ENCODE data around the gene PRKN.

Gene PRKN

DNA sequence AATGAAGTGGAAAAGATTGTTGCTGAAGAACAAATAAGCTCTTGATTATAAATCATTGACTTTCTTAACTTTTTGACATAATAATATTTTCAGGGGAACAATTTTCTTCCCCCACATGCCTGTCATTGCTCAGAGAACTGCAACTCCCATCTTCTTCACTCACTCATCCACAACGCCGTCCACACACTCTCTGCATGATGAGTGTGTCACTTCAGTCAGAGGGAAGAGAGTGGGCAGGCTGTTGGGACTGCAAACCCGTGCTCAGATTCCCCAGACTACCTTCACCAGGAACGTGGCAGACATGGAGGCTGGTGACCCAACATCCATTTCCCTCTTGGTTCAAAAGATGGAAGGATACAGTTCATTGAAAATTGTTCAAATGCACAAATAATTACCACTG, 650.8 kb downstream of the PRKN start:
- no peak overlapping the region for H2BK12ac ChIP-seq (ENCODE audit: low read length in 2 of 2)
- no peak overlapping the region for H2BK15ac ChIP-seq (ENCODE audit: low read depth, poor library complexity, severe bottlenecking)
- no peaks in the 10 kb centered on the region for H3K4me1 ChIP-seq (ENCODE audit: control insufficient read depth, insufficient read depth, low read depth, low read length)
- H3K14ac ChIP-seq (ENCODE audit: low read length in 2 of 2), result no peak overlapping the region
- no peak overlapping the region for H3K27ac ChIP-seq (ENCODE audit: low read length, poor library complexity, severe bottlenecking)
- H2AK5ac ChIP-seq (ENCODE audit: low read length, severe bottlenecking), result no peak overlapping the region
- H3K9me3 ChIP-seq (ENCODE audit: control insufficient read depth, low read length), result peaks cover 14% of the 10 kb centered on the region
- H2BK5ac ChIP-seq (ENCODE audit: low read depth, low read length, poor library complexity, severe bottlenecking), result no peak overlapping the region
- no peak overlapping the region for H3K4me2 ChIP-seq (ENCODE audit: low read length, poor library complexity, severe bottlenecking)
- no peak overlapping the region for H3K9ac ChIP-seq (ENCODE audit: low read length)
- H2AFZ ChIP-seq (ENCODE audit: low read depth, low read length), result no peak overlapping the region
- no peaks in the 10 kb centered on the region for H3K36me3 ChIP-seq (ENCODE audit: control insufficient read depth in 1 of 2, insufficient read depth in 2 of 2, low read depth in 1 of 2, low read length in 2 of 2)
- H3K4ac ChIP-seq (ENCODE audit: low read depth in 1 of 2, low read length in 2 of 2), result no peak overlapping the region
- no peak overlapping the region for H3K18ac ChIP-seq (ENCODE audit: low read depth in 1 of 2, low read length in 2 of 2)
- no peaks in the 10 kb centered on the region for H3K79me1 ChIP-seq (replicated peaks; ENCODE audit: low read length, poor library complexity, severe bottlenecking)
- no peaks in the 10 kb centered on the region for H3K27me3 ChIP-seq (ENCODE audit: control insufficient read depth in 1 of 2, insufficient read depth in 1 of 2, low read length in 2 of 2)
- H3K23ac ChIP-seq (ENCODE audit: low read length in 2 of 2), result no peak overlapping the region
- 80% methylated on average over 1 of the region's 4 CpGs for WGBS
- H2BK120ac ChIP-seq (ENCODE audit: low read depth, low read length), result no peak overlapping the region
- no peak overlapping the region for H4K8ac ChIP-seq (ENCODE audit: low read length)
- no peak overlapping the region for H4K91ac ChIP-seq (ENCODE audit: low read length)
- no peak for DNase-seq
- no peak overlapping the region for H3K4me3 ChIP-seq (ENCODE audit: insufficient read depth in 1 of 2, low read depth in 1 of 2, low read length in 2 of 2)

- H2BK120ac ChIP-seq (ENCODE audit: low read depth, low read length), result no peak overlapping the region
- H3K4ac ChIP-seq (ENCODE audit: low read depth in 1 of 2, low read length in 2 of 2), result no peak overlapping the region
Observed at GRCh38 chr6:162074641-162075275, 652.8 kb downstream of the PRKN start.

DNA sequence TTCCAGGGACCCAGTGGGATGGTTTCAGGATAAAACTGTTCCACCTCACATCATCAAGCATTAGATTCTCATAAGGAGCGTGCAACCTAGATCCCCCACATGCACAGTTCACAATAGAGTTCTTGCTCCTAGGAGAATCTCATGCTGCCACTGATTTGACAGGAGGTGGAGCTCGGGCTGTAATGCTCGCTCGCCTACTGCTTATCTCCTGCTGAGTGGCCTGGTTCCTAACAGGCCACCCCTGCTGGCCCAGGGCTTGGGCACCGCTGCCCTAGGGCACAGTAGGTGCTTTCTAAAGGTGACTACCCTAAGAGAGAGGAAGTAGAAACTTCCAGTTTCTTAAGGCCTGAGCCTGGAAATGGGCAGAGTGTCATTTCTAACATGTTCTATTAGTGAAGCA, 656.9 kb downstream of the PRKN start:
- H2BK12ac ChIP-seq (ENCODE audit: low read length in 2 of 2), result no peak overlapping the region
- H2AK5ac ChIP-seq (ENCODE audit: low read length, severe bottlenecking), result no peak overlapping the region
- no peak overlapping the region for H3K18ac ChIP-seq (ENCODE audit: low read depth in 1 of 2, low read length in 2 of 2)
- no peak overlapping the region for H3K4me3 ChIP-seq (ENCODE audit: insufficient read depth in 1 of 2, low read depth in 1 of 2, low read length in 2 of 2)
- no peak overlapping the region for H3K27ac ChIP-seq (ENCODE audit: low read length, poor library complexity, severe bottlenecking)
- no peaks in the 10 kb centered on the region for H3K4me1 ChIP-seq (ENCODE audit: control insufficient read depth, insufficient read depth, low read depth, low read length)
- no peak overlapping the region for H2BK5ac ChIP-seq (ENCODE audit: low read depth, low read length, poor library complexity, severe bottlenecking)
- H2AFZ ChIP-seq (ENCODE audit: low read depth, low read length), result no peak overlapping the region
- no peak overlapping the region for H3K4me2 ChIP-seq (ENCODE audit: low read length, poor library complexity, severe bottlenecking)
- H3K23ac ChIP-seq (ENCODE audit: low read length in 2 of 2), result no peak overlapping the region
- no peak overlapping the region for H3K14ac ChIP-seq (ENCODE audit: low read length in 2 of 2)
- no peak overlapping the region for H2BK15ac ChIP-seq (ENCODE audit: low read depth, poor library complexity, severe bottlenecking)
- peaks cover 3% of the 10 kb centered on the region for H3K9me3 ChIP-seq (ENCODE audit: control insufficient read depth, low read length)
- no peaks in the 10 kb centered on the region for H3K27me3 ChIP-seq (ENCODE audit: control insufficient read depth in 1 of 2, insufficient read depth in 1 of 2, low read length in 2 of 2)
- no peak overlapping the region for H3K4ac ChIP-seq (ENCODE audit: low read depth in 1 of 2, low read length in 2 of 2)
- no peaks in the 10 kb centered on the region for H3K36me3 ChIP-seq (ENCODE audit: control insufficient read depth in 1 of 2, insufficient read depth in 2 of 2, low read depth in 1 of 2, low read length in 2 of 2)
- WGBS, result 84% methylated on average over 5 of the region's 5 CpGs
- no peak overlapping the region for H2BK120ac ChIP-seq (ENCODE audit: low read depth, low read length)
- DNase-seq, result no peak
- H4K8ac ChIP-seq (ENCODE audit: low read length), result no peak overlapping the region
- H3K79me1 ChIP-seq (replicated peaks; ENCODE audit: low read length, poor library complexity, severe bottlenecking), result no peaks in the 10 kb centered on the region
- no peak overlapping the region for H3K9ac ChIP-seq (ENCODE audit: low read length)
- H4K91ac ChIP-seq (ENCODE audit: low read length), result no peak overlapping the region

More at GRCh38 chr6:162074641-162075275, 652.8 kb downstream of the PRKN start:
- WGBS, result 95% methylated on average over 10 of the region's 10 CpGs
- Histone ChIP-seq H3K36me3 (ENCODE audit: control insufficient read depth in 1 of 2, insufficient read depth in 2 of 2, low read depth in 1 of 2, low read length in 2 of 2) (no peaks in the 10 kb centered on the region), H3K9me3 (ENCODE audit: control insufficient read depth, low read length) (peaks cover 5% of the 10 kb centered on the region), H2AFZ (ENCODE audit: low read depth, low read length) (no peak overlapping the region), H3K18ac (ENCODE audit: low read depth in 1 of 2, low read length in 2 of 2) (no peak overlapping the region), H4K91ac (ENCODE audit: low read length) (no peak overlapping the region), H3K79me1 (replicated peaks; ENCODE audit: low read length, poor library complexity, severe bottlenecking) (no peaks in the 10 kb centered on the region), H2BK15ac (ENCODE audit: low read depth, poor library complexity, severe bottlenecking) (no peak overlapping the region), H2AK5ac (ENCODE audit: low read length, severe bottlenecking) (no peak overlapping the region), H3K23ac (ENCODE audit: low read length in 2 of 2) (no peak overlapping the region), H4K8ac (ENCODE audit: low read length) (no peak overlapping the region), H3K9ac (ENCODE audit: low read length) (no peak overlapping the region), H3K4me3 (ENCODE audit: insufficient read depth in 1 of 2, low read depth in 1 of 2, low read length in 2 of 2) (no peak overlapping the region), H3K4me1 (ENCODE audit: control insufficient read depth, insufficient read depth, low read depth, low read length) (no peaks in the 10 kb centered on the region), H2BK5ac (ENCODE audit: low read depth, low read length, poor library complexity, severe bottlenecking) (no peak overlapping the region), H3K14ac (ENCODE audit: low read length in 2 of 2) (no peak overlapping the region), H3K27me3 (ENCODE audit: control insufficient read depth in 1 of 2, insufficient read depth in 1 of 2, low read length in 2 of 2) (no peaks in the 10 kb centered on the region), H3K27ac (ENCODE audit: low read length, poor library complexity, severe bottlenecking) (no peak overlapping the region), H2BK12ac (ENCODE audit: low read length in 2 of 2) (no peak overlapping the region), H3K4me2 (ENCODE audit: low read length, poor library complexity, severe bottlenecking) (no peak overlapping the region)
- DNase-seq, result no peak

DNA sequence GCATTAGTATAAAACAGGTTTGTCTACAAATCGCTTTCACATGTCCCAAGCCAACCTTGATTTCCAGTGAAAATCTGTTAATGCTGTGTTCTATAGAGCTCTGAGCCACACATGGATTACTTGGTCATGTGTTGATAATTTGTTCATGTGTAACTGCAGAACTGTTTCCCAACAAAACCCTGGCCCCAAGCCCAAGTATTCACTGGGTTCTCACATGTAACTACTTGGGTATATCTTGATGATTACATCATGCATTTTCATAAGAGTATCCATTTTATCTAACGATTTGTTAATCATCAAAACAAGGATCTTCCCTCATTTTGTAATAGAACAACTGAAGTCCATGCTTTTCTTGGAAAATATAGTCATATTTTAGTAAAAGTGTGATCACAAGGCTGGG, 657.6 kb downstream of the PRKN start:
- no peak overlapping the region for H3K23ac ChIP-seq (ENCODE audit: low read length in 2 of 2)
- H3K4ac ChIP-seq (ENCODE audit: low read depth in 1 of 2, low read length in 2 of 2), result no peak overlapping the region
- H3K14ac ChIP-seq (ENCODE audit: low read length in 2 of 2), result no peak overlapping the region
- H3K79me1 ChIP-seq (replicated peaks; ENCODE audit: low read length, poor library complexity, severe bottlenecking), result no peaks in the 10 kb centered on the region
- no peak overlapping the region for H4K91ac ChIP-seq (ENCODE audit: low read length)
- H3K4me3 ChIP-seq (ENCODE audit: insufficient read depth in 1 of 2, low read depth in 1 of 2, low read length in 2 of 2), result no peak overlapping the region
- no peak overlapping the region for H2BK15ac ChIP-seq (ENCODE audit: low read depth, poor library complexity, severe bottlenecking)
- no peak for DNase-seq
- H3K27me3 ChIP-seq (ENCODE audit: control insufficient read depth in 1 of 2, insufficient read depth in 1 of 2, low read length in 2 of 2), result no peaks in the 10 kb centered on the region
- H2AK5ac ChIP-seq (ENCODE audit: low read length, severe bottlenecking), result no peak overlapping the region
- no peak overlapping the region for H2AFZ ChIP-seq (ENCODE audit: low read depth, low read length)
- H3K27ac ChIP-seq (ENCODE audit: low read length, poor library complexity, severe bottlenecking), result no peak overlapping the region
- peaks cover 3% of the 10 kb centered on the region for H3K9me3 ChIP-seq (ENCODE audit: control insufficient read depth, low read length)
- no CpG with 5 or more reads among the region's 2 CpGs for WGBS
- no peak overlapping the region for H4K8ac ChIP-seq (ENCODE audit: low read length)
- H3K4me1 ChIP-seq (ENCODE audit: control insufficient read depth, insufficient read depth, low read depth, low read length), result no peaks in the 10 kb centered on the region
- H3K18ac ChIP-seq (ENCODE audit: low read depth in 1 of 2, low read length in 2 of 2), result no peak overlapping the region
- H3K9ac ChIP-seq (ENCODE audit: low read length), result no peak overlapping the region
- no peak overlapping the region for H3K4me2 ChIP-seq (ENCODE audit: low read length, poor library complexity, severe bottlenecking)
- no peak overlapping the region for H2BK12ac ChIP-seq (ENCODE audit: low read length in 2 of 2)
- no peak overlapping the region for H2BK120ac ChIP-seq (ENCODE audit: low read depth, low read length)
- H3K36me3 ChIP-seq (ENCODE audit: control insufficient read depth in 1 of 2, insufficient read depth in 2 of 2, low read depth in 1 of 2, low read length in 2 of 2), result no peaks in the 10 kb centered on the region
- H2BK5ac ChIP-seq (ENCODE audit: low read depth, low read length, poor library complexity, severe bottlenecking), result no peak overlapping the region
